Measurements from ENCODE around the gene MDN1.

MDN1 gene

DNA sequence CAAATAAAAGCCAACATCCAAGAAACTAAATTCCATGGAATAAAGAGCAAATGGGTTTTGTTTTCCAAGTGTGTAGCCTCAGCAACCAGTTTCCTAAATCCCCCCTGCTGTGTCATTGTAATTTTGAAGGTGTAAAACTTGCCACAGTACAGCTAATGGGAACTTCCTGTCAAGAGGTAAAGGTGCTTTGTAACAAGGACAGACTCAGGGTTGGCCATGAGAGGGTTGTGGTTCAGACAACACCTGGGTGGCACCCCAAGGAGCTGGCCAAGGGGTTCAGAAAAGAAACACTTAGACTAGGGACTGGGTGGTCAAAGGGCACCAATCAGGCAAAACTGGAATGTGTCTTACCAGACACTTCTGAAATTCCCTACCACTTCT, 128.7 kb downstream of the MDN1 start:
- TF ChIP-seq, protein P1, sequence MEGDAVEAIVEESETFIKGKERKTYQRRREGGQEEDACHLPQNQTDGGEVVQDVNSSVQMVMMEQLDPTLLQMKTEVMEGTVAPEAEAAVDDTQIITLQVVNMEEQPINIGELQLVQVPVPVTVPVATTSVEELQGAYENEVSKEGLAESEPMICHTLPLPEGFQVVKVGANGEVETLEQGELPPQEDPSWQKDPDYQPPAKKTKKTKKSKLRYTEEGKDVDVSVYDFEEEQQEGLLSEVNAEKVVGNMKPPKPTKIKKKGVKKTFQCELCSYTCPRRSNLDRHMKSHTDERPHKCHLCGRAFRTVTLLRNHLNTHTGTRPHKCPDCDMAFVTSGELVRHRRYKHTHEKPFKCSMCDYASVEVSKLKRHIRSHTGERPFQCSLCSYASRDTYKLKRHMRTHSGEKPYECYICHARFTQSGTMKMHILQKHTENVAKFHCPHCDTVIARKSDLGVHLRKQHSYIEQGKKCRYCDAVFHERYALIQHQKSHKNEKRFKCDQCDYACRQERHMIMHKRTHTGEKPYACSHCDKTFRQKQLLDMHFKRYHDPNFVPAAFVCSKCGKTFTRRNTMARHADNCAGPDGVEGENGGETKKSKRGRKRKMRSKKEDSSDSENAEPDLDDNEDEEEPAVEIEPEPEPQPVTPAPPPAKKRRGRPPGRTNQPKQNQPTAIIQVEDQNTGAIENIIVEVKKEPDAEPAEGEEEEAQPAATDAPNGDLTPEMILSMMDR (IDR thresholded peaks at IDR 0.05; ENCODE audit: poor library complexity, severe bottlenecking): no peak
- no peak for DNase-seq (ENCODE audit: low spot score)
- no peak for ATAC-seq (ENCODE audit: low read depth)
- peaks cover 89% of the 10 kb centered on the region for H3K36me3 ChIP-seq (ENCODE audit: low read depth)
- H3K27ac ChIP-seq (ENCODE audit: poor library complexity, severe bottlenecking): no peak overlapping the region
- no peak overlapping the region for H3K4me3 ChIP-seq (ENCODE audit: severe bottlenecking)
- H3K4me1 ChIP-seq (ENCODE audit: insufficient read depth, poor library complexity, severe bottlenecking): no peaks in the 10 kb centered on the region
- no peaks in the 10 kb centered on the region for H3K9me3 ChIP-seq (ENCODE audit: severe bottlenecking)
- no peaks in the 10 kb centered on the region for H3K27me3 ChIP-seq (ENCODE audit: insufficient read depth, poor library complexity, severe bottlenecking)

DNA sequence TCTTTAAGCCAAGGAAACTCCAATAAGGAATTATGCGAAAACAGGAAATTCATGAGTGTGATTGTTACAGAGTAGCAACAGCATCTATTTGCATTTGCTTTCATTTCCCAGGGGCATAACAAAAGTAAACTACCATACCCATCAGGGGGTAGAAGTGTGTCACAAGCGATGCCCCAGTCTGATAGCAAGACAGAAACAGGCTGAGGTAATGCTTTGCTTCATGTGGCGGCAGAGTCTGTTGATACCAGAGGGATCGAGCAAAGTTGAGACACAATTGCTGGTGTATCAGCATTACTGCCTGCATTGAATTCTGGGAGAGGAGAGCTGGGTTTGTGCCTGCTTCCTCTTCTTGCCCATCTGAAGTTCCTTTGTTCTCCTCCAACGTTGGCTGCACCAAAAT, 129.9 kb downstream of the MDN1 start:
- no peaks in the 10 kb centered on the region for H3K27me3 ChIP-seq (ENCODE audit: insufficient read depth, poor library complexity, severe bottlenecking)
- no peaks in the 10 kb centered on the region for H3K4me1 ChIP-seq (ENCODE audit: insufficient read depth, poor library complexity, severe bottlenecking)
- no peak for DNase-seq (ENCODE audit: low spot score)
- H3K4me3 ChIP-seq (ENCODE audit: severe bottlenecking): no peak overlapping the region
- ATAC-seq (ENCODE audit: low read depth): no peak
- H3K9me3 ChIP-seq (ENCODE audit: severe bottlenecking): no peaks in the 10 kb centered on the region
- H3K27ac ChIP-seq (ENCODE audit: poor library complexity, severe bottlenecking): no peak overlapping the region
- H3K36me3 ChIP-seq (ENCODE audit: low read depth): peaks cover 89% of the 10 kb centered on the region
- TF ChIP-seq, protein P1 (IDR thresholded peaks at IDR 0.05; ENCODE audit: poor library complexity, severe bottlenecking): no peak

DNA sequence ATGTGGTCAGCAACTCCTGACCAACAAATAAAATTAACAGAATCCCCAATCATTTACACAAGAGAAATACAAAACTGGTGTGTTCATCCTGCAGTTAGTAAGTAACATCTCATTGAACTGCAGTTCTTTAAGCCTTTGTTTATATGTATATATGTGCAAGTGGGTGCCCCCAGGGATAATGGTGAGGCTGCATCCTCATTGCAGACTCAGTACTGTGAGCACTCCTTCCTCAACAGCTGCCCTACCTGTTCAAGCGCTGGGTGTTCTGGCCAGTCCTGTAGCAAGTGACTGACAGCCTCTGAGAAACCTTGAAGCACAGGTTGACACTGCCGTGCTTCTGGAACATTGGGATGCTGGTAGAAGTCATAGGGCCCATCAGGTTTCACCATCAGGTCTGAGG, 131.3 kb downstream of the MDN1 start:
- H3K4me1 ChIP-seq (ENCODE audit: insufficient read depth, poor library complexity, severe bottlenecking): no peaks in the 10 kb centered on the region
- H3K36me3 ChIP-seq (ENCODE audit: low read depth): peaks cover 92% of the 10 kb centered on the region
- no peak overlapping the region for H3K4me3 ChIP-seq (ENCODE audit: severe bottlenecking)
- H3K27me3 ChIP-seq (ENCODE audit: insufficient read depth, poor library complexity, severe bottlenecking): no peaks in the 10 kb centered on the region
- ATAC-seq (ENCODE audit: low read depth): no peak
- TF ChIP-seq, protein P1 (IDR thresholded peaks at IDR 0.05; ENCODE audit: poor library complexity, severe bottlenecking): no peak
- H3K27ac ChIP-seq (ENCODE audit: poor library complexity, severe bottlenecking): no peak overlapping the region
- no peaks in the 10 kb centered on the region for H3K9me3 ChIP-seq (ENCODE audit: severe bottlenecking)
- no peak for DNase-seq (ENCODE audit: low spot score)

DNA sequence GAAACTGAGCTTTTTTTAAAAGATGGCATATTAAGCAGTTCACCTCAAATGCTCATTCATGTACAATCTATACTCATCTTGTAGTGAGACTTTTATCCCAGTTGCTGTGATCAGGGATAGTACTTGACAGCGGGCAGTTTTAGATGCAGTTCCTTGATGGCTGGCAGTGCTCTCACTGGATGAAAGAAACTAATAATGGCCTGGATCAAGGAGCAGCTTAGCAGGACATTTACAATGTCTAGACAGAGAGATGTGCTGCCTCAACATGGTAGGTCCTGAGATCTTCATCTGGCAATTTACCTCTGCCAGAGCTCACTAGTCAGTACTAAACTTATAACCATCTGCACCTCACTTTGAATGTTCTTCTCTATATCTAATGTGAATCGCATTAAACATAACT, 134.3 kb downstream of the MDN1 start:
- no peak overlapping the region for H3K4me3 ChIP-seq (ENCODE audit: severe bottlenecking)
- no peak for ATAC-seq (ENCODE audit: low read depth)
- no peak for DNase-seq (ENCODE audit: low spot score)
- no peaks in the 10 kb centered on the region for H3K9me3 ChIP-seq (ENCODE audit: severe bottlenecking)
- no peak overlapping the region for H3K27ac ChIP-seq (ENCODE audit: poor library complexity, severe bottlenecking)
- no peaks in the 10 kb centered on the region for H3K4me1 ChIP-seq (ENCODE audit: insufficient read depth, poor library complexity, severe bottlenecking)
- H3K27me3 ChIP-seq (ENCODE audit: insufficient read depth, poor library complexity, severe bottlenecking): no peaks in the 10 kb centered on the region
- TF ChIP-seq, protein P1 (IDR thresholded peaks at IDR 0.05; ENCODE audit: poor library complexity, severe bottlenecking): no peak
- H3K36me3 ChIP-seq (ENCODE audit: low read depth): peaks cover 93% of the 10 kb centered on the region

DNA sequence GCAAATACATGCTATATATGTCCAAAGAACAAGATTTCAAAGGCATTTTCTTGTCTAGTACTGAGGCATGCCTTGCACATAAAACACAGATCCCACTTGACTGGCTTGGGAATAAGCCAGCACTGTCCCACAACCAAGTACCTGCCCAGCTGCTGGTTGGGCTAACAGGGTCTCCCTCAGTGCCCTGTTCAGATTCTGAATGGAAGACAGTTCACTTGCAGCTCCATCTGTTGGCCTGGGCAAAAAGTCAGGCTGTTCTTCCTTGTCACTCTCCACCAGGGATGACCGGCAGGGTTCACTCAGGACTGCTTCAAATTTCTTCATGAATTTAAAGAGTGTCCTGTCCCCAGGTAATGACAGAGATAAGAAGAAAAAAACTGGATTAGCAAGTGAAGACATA, 136.6 kb downstream of the MDN1 start:
- Histone ChIP-seq H3K27ac (ENCODE audit: poor library complexity, severe bottlenecking) (no peak overlapping the region), H3K36me3 (ENCODE audit: low read depth) (peaks cover 93% of the 10 kb centered on the region), H3K4me1 (ENCODE audit: insufficient read depth, poor library complexity, severe bottlenecking) (no peaks in the 10 kb centered on the region), H3K27me3 (ENCODE audit: insufficient read depth, poor library complexity, severe bottlenecking) (no peaks in the 10 kb centered on the region), H3K9me3 (ENCODE audit: severe bottlenecking) (no peaks in the 10 kb centered on the region), H3K4me3 (ENCODE audit: severe bottlenecking) (no peak overlapping the region)
- no peak for ATAC-seq (ENCODE audit: low read depth)
- TF ChIP-seq, protein P1 (IDR thresholded peaks at IDR 0.05; ENCODE audit: poor library complexity, severe bottlenecking): no peak
- DNase-seq (ENCODE audit: low spot score): no peak
